Retinal pigment epithelial cell (primary cell): ENCODE measurements around the gene SLC22A17.
"Not testable (repeated sequence)": the region's sequence is repeated elsewhere in the genome, so short reads cannot be mapped to it uniquely, and the experiment has no call there.

ENCODE experiments used
- DNase-seq: peaks from one replicate; pipeline ENCODE4 v3.0.0-alpha.2; 2010; ENCODE audit warnings: low read depth
- H3K4me3 ChIP-seq: 2 replicates; pipeline ENCODE4 v1.5.1; 2011; ENCODE audit warnings: mild to moderate bottlenecking, low read length, control low read depth, moderate library complexity
- CTCF ChIP-seq: conservative IDR thresholded peaks from 2 replicates; pipeline ENCODE4 v1.5.1; 2011; ENCODE audit warnings: low read depth, low read length, control low read depth, inconsistent platforms

SLC22A17 gene

GRCh38 chr14:23352506-23353432, at the start of gene SLC22A17:
TSS of gene SLC22A17 (minus strand) at chr14:23352887.
- no peak for DNase-seq
- H3K4me3 ChIP-seq: peak within 1 kb of the TSS; percentile 60
- peak; percentile 2 for TF ChIP-seq CTCF

GRCh38 chr14:23401291-23401690, 48.6 kb upstream of the SLC22A17 start:
- DNase-seq: no peak

GRCh38 chr14:23400496-23401149, 47.9 kb upstream of the SLC22A17 start:
- H3K4me3 ChIP-seq, DNase-seq: not testable (repeated sequence)

More at GRCh38 chr14:23401291-23401690, 48.6 kb upstream of the SLC22A17 start:
- no peak for TF ChIP-seq CTCF
- H3K4me3 ChIP-seq: no peak overlapping the region

GRCh38 chr14:23399591-23399990, 46.9 kb upstream of the SLC22A17 start:
- TF ChIP-seq CTCF: no peak
- H3K4me3 ChIP-seq: no peak overlapping the region
- no peak for DNase-seq

- DNase-seq: no peak
Observed at GRCh38 chr14:23399136-23399535, 46.4 kb upstream of the SLC22A17 start.

GRCh38 chr14:23398348-23398747, 45.7 kb upstream of the SLC22A17 start:
- DNase-seq: no peak
- H3K4me3 ChIP-seq: no peak overlapping the region
- TF ChIP-seq CTCF: no peak

More at GRCh38 chr14:23399136-23399535, 46.4 kb upstream of the SLC22A17 start:
- H3K4me3 ChIP-seq: no peak overlapping the region
- TF ChIP-seq CTCF: no peak

GRCh38 chr14:23396781-23397407, 44.2 kb upstream of the SLC22A17 start:
- no peak overlapping the region for H3K4me3 ChIP-seq
- TF ChIP-seq CTCF: no peak

More at GRCh38 chr14:23396781-23397407, 44.2 kb upstream of the SLC22A17 start:
- no peak for DNase-seq
